ENCODE results near the gene EFHC1. TPM values are rescaled to one million over a fixed set of nuclear protein-coding genes. Genes with fewer than 3 reads are reported as not detected.

The EFHC1 gene
- total and polyA plus RNA-seq, 7 donors: 1.8 to 38.5 (median 15.9) TPM

- no peak overlapping the region for H3K4me3 ChIP-seq
- 100% methylated on average over 1 of the region's 1 CpG for WGBS, 2 donors
- no peak for DNase-seq
- H3K27me3 ChIP-seq: no peaks in the 10 kb centered on the region
- peak overlapping the region in 2 of 4 donors; percentile 75 to 80 for H3K27ac ChIP-seq
- no peak for TF ChIP-seq POLR2AphosphoS5 (IDR thresholded peaks at IDR 0.05)
- no peaks in the 10 kb centered on the region for H3K36me3 ChIP-seq
- intact Hi-C loops (cut with DNase I): no loop called here
- H3K9me3 ChIP-seq: no peaks in the 10 kb centered on the region
- peaks cover 0 to 78% (median 72%) of the 10 kb centered on the region in 4 donors for H3K4me1 ChIP-seq
These were observed 133.0 kb downstream of the EFHC1 start for GRCh38 chr6:52553158-52553557.

- peaks cover 0 to 78% (median 73%) of the 10 kb centered on the region in 4 donors for H3K4me1 ChIP-seq
- DNase-seq: no peak
- WGBS, 2 donors: 91 to 94% methylated on average over 2 of the region's 2 CpGs
- no peak overlapping the region for H3K4me3 ChIP-seq
- H3K9me3 ChIP-seq: no peaks in the 10 kb centered on the region
- H3K27ac ChIP-seq: peak overlapping the region in 1 of 4 donors; percentile 3
- TF ChIP-seq EP300 (IDR thresholded peaks at IDR 0.05) (no peak), POLR2AphosphoS5 (IDR thresholded peaks at IDR 0.05) (no peak), POLR2A (IDR thresholded peaks at IDR 0.05) (no peak)
- TF ChIP-seq, protein P1, sequence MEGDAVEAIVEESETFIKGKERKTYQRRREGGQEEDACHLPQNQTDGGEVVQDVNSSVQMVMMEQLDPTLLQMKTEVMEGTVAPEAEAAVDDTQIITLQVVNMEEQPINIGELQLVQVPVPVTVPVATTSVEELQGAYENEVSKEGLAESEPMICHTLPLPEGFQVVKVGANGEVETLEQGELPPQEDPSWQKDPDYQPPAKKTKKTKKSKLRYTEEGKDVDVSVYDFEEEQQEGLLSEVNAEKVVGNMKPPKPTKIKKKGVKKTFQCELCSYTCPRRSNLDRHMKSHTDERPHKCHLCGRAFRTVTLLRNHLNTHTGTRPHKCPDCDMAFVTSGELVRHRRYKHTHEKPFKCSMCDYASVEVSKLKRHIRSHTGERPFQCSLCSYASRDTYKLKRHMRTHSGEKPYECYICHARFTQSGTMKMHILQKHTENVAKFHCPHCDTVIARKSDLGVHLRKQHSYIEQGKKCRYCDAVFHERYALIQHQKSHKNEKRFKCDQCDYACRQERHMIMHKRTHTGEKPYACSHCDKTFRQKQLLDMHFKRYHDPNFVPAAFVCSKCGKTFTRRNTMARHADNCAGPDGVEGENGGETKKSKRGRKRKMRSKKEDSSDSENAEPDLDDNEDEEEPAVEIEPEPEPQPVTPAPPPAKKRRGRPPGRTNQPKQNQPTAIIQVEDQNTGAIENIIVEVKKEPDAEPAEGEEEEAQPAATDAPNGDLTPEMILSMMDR (IDR thresholded peaks at IDR 0.05): no peak
- no peaks in the 10 kb centered on the region for H3K36me3 ChIP-seq
- no peaks in the 10 kb centered on the region for H3K27me3 ChIP-seq
- intact Hi-C loops (cut with DNase I): no loop called here
These were observed 133.6 kb downstream of the EFHC1 start for GRCh38 chr6:52553719-52554118.

DNA sequence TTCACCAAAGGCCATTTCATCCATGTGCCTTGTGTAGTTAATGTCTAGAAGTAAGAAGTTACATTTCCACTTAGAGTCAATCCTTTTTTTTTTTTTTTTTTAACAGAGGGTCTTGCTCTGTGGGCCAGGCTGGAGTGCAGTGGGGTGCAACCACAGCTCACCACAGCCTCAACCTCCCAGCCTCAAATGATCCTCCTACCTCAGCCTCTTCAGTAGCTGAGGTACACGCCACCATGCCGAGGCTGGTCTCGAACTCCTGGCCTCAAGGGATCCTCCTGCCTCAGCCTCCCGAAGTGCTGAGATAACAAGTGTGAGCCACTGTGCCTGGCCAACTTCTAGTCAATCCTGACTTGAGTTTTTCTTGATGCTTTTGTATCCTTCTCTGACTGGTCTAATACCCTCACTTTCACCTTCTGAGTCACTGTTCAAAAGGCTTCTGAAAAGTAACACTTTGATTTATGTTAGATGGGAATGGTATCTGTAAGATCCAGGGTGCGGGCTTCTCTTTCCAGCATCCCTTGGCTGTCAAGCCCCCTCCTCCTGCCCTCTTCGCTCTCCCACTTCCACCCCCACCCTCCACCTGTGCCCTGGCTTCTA is 134.6 kb downstream of the EFHC1 start:
- Histone ChIP-seq H3K27me3 (no peaks in the 10 kb centered on the region), H3K36me3 (no peaks in the 10 kb centered on the region), H3K4me1 (peaks cover 0 to 82% (median 75%) of the 10 kb centered on the region in 4 donors), H3K27ac (peak overlapping the region in 3 of 4 donors; percentile 63 to 76 (median 67)), H3K4me3 (no peak overlapping the region), H3K9me3 (no peaks in the 10 kb centered on the region)
- DNase-seq: no peak
- intact Hi-C loops (cut with DNase I): no loop called here
- no peak for TF ChIP-seq POLR2A (IDR thresholded peaks at IDR 0.05)
- TF ChIP-seq POLR2AphosphoS5 (IDR thresholded peaks at IDR 0.05): no peak
- TF ChIP-seq, protein P1 (IDR thresholded peaks at IDR 0.05): no peak
- TF ChIP-seq EP300 (IDR thresholded peaks at IDR 0.05): no peak
- WGBS, 2 donors: 96% methylated on average over 6 of the region's 6 CpGs

DNA sequence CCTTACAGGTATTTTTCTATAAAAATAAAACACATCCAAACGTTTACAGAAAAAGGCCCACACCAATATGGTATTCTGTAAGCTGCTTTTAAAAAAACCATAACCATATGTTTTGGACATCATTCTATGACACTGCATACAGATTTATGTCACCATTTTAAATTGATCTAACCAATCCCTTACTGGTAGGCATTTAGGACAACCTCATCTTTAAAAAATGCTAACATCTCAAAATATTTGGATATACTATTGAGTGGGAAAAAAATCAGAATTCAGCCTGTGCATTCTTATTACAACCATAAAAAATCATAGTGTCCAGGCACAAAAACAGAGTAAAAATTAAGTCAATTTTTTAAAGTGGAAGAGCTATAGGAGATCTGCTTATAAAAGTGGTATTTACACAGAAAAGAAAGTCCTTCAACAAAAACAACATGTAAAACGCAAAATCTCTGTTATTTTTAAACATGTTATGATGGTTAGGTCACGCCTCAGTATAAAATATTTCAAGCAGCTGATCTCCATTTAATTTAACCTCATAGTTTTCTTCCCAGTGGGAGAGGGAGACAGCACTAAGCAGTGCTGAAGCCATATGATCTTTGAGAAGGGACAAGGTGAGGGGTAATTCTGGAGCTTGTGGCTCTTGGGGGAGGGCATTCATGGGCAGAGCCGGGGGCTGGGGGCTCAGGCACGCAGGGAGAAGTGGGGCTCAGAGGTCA is 135.5 kb downstream of the EFHC1 start:
- Histone ChIP-seq H3K27ac (peak overlapping the region; percentile 63 to 76 (median 69)), H3K27me3 (no peaks in the 10 kb centered on the region), H3K36me3 (no peaks in the 10 kb centered on the region), H3K4me3 (no peak overlapping the region), H3K9me3 (no peaks in the 10 kb centered on the region), H3K4me1 (peaks cover 0 to 80% (median 72%) of the 10 kb centered on the region in 4 donors)
- 81 to 82% methylated on average over 5 of the region's 5 CpGs for WGBS, 2 donors
- no peak for DNase-seq
- intact Hi-C loops (cut with DNase I): no loop called here
- TF ChIP-seq POLR2A (IDR thresholded peaks at IDR 0.05): no peak
- no peak for TF ChIP-seq POLR2AphosphoS5 (IDR thresholded peaks at IDR 0.05)
- TF ChIP-seq EP300 (IDR thresholded peaks at IDR 0.05): no peak
- TF ChIP-seq, protein P1 (IDR thresholded peaks at IDR 0.05): no peak

GRCh38 chr6:52557389-52558265 is 137.5 kb downstream of the EFHC1 start:
- H3K4me1 ChIP-seq: peaks cover 0 to 66% (median 58%) of the 10 kb centered on the region in 4 donors
- TF ChIP-seq POLR2AphosphoS5 (IDR thresholded peaks at IDR 0.05): no peak
- no peak for TF ChIP-seq POLR2A (IDR thresholded peaks at IDR 0.05)
- TF ChIP-seq, protein P1 (IDR thresholded peaks at IDR 0.05): no peak
- TF ChIP-seq EP300 (IDR thresholded peaks at IDR 0.05): no peak
- H3K27ac ChIP-seq: peak overlapping the region; percentile 58 to 76 (median 69)
- no peaks in the 10 kb centered on the region for H3K27me3 ChIP-seq
- H3K9me3 ChIP-seq: no peaks in the 10 kb centered on the region
- no peak for DNase-seq
- intact Hi-C loops (cut with DNase I): no loop called here
- 71 to 83% methylated on average over 11 of the region's 11 CpGs for WGBS, 2 donors
- no peak overlapping the region for H3K4me3 ChIP-seq
- H3K36me3 ChIP-seq: no peaks in the 10 kb centered on the region
